SU-DHL-6 (cell line): ENCODE data around the gene TFE3.

ENCODE experiments used
- H2AFZ ChIP-seq: fragments of 200-600 bp; sonication (generic); 2 replicates; pipeline ENCODE4 v1.6.1; 2014; ENCODE audit warnings: low read depth, mild to moderate bottlenecking, moderate library complexity, mixed read lengths, antibody characterized with exemption, low read length; ENCODE audit not compliant: severe bottlenecking
- H3F3A ChIP-seq: fragments of 200-600 bp; shearing (Covaris generic); 2 replicates; pipeline ENCODE4 v1.6.0; 2016; ENCODE audit warnings: antibody characterized with exemption, mild to moderate bottlenecking; ENCODE audit not compliant: insufficient read depth
- H3K27ac ChIP-seq: fragments of 200-600 bp; sonication (generic); 2 replicates; pipeline ENCODE4 v1.5.1; 2016; ENCODE audit warnings: low read depth, mild to moderate bottlenecking, low read length, moderate library complexity, mixed read lengths
- H3K27me3 ChIP-seq: fragments of 200-600 bp; sonication (generic), shearing (Covaris generic); 2 replicates; pipeline ENCODE4 v1.6.0; 2014; ENCODE audit warnings: mild to moderate bottlenecking, low read length
- H3K36me3 ChIP-seq: fragments of 200-600 bp; sonication (generic); 2 replicates; pipeline ENCODE4 v1.6.1; 2014; ENCODE audit warnings: mild to moderate bottlenecking, low read length, mixed read lengths
- H3K4me2 ChIP-seq: fragments of 300-600, 200-600 bp; shearing (Covaris generic), sonication (generic); 2 replicates; pipeline ENCODE4 v1.6.0; 2014; ENCODE audit warnings: low read length, low read depth, mild to moderate bottlenecking; ENCODE audit not compliant: poor library complexity, severe bottlenecking
- H3K4me3 ChIP-seq: fragments of 200-600 bp; sonication (generic); 2 replicates; pipeline ENCODE4 v1.5.1; 2014; ENCODE audit warnings: antibody characterized with exemption, low read length, mild to moderate bottlenecking, mixed read lengths; ENCODE audit not compliant: insufficient read depth, poor library complexity, severe bottlenecking
- H3K79me2 ChIP-seq: fragments of 200-600 bp; sonication (generic); 2 replicates; pipeline ENCODE4 v1.6.1; 2014; ENCODE audit warnings: mild to moderate bottlenecking, low read length, moderate library complexity; ENCODE audit not compliant: insufficient read depth
- H3K9ac ChIP-seq: fragments of 200-600 bp; sonication (generic); 2 replicates; pipeline ENCODE4 v1.7.0; 2014; ENCODE audit warnings: mild to moderate bottlenecking, low read length
- H3K9me2 ChIP-seq: fragments of 200-600 bp; sonication (generic); replicated peaks from 2 replicates; pipeline ENCODE4 v1.6.1; 2014; ENCODE audit warnings: low read length; ENCODE audit not compliant: insufficient read depth
- H3K9me3 ChIP-seq: fragments of 200-600 bp; sonication (generic); 2 replicates; pipeline ENCODE4 v1.6.1; 2014; ENCODE audit warnings: low read length, mixed read lengths; ENCODE audit not compliant: insufficient read depth
- H4K20me1 ChIP-seq: fragments of 200-600 bp; sonication (generic); 2 replicates; pipeline ENCODE4 v1.6.1; 2014; ENCODE audit warnings: low read depth, mild to moderate bottlenecking, antibody characterized with exemption, low read length, moderate library complexity, mixed read lengths
- CTCF ChIP-seq: fragments of 200-600 bp; sonication (generic); IDR thresholded peaks from one replicate; pipeline ENCODE4 v1.5.1; 2017; ENCODE audit warnings: antibody characterized with exemption, mild to moderate bottlenecking, low read length, moderate library complexity; ENCODE audit not compliant: insufficient read depth, poor library complexity, severe bottlenecking
- EZH2phosphoT487 ChIP-seq: fragments of 200-600 bp; sonication (generic), shearing (Covaris generic); conservative IDR thresholded peaks from 2 replicates; pipeline ENCODE4 v1.6.1; 2018; ENCODE audit warnings: mild to moderate bottlenecking, antibody characterized with exemption, low read length, moderate library complexity, mixed read lengths

TFE3 gene

GRCh38 chrX:49030283-49030682 lies 12.9 kb downstream of the TFE3 start:
- Histone ChIP-seq H3K4me3 (no peak overlapping the region), H4K20me1 (no peaks in the 10 kb centered on the region), H3K4me2 (no peak overlapping the region), H3K9me3 (no peaks in the 10 kb centered on the region), H3K79me2 (no peaks in the 10 kb centered on the region), H3K27me3 (no peaks in the 10 kb centered on the region), H3F3A (no peaks in the 10 kb centered on the region), H3K27ac (no peak overlapping the region), H2AFZ (no peak overlapping the region), H3K9me2 (no peaks in the 10 kb centered on the region), H3K9ac (no peak overlapping the region), H3K36me3 (no peaks in the 10 kb centered on the region)
- TF ChIP-seq CTCF (no peak), EZH2phosphoT487 (no peak)

GRCh38 chrX:49029876-49030275 lies 13.3 kb downstream of the TFE3 start:
- Histone ChIP-seq H3K4me2 (no peak overlapping the region), H3K27ac (no peak overlapping the region), H3K27me3 (no peaks in the 10 kb centered on the region), H3K9ac (no peak overlapping the region), H3K4me3 (no peak overlapping the region), H3K9me3 (no peaks in the 10 kb centered on the region), H2AFZ (no peak overlapping the region), H3K79me2 (no peaks in the 10 kb centered on the region), H4K20me1 (no peaks in the 10 kb centered on the region), H3K36me3 (no peaks in the 10 kb centered on the region), H3K9me2 (no peaks in the 10 kb centered on the region), H3F3A (no peaks in the 10 kb centered on the region)
- TF ChIP-seq CTCF (no peak), EZH2phosphoT487 (no peak)

GRCh38 chrX:49019599-49020249 lies 23.4 kb downstream of the TFE3 start:
- TF ChIP-seq EZH2phosphoT487 (no peak), CTCF (no peak)
- H2AFZ ChIP-seq: no peak overlapping the region

More at GRCh38 chrX:49019599-49020249, 23.4 kb downstream of the TFE3 start:
- Histone ChIP-seq H3K4me2 (no peak overlapping the region), H3K79me2 (no peaks in the 10 kb centered on the region), H3K27ac (no peak overlapping the region), H3F3A (no peaks in the 10 kb centered on the region), H3K27me3 (no peaks in the 10 kb centered on the region), H3K9me3 (no peaks in the 10 kb centered on the region), H3K9ac (no peak overlapping the region), H3K4me3 (no peak overlapping the region), H3K36me3 (no peaks in the 10 kb centered on the region), H3K9me2 (no peaks in the 10 kb centered on the region), H4K20me1 (no peaks in the 10 kb centered on the region)
